ENCODE measurements around the gene KDSR. TPM values are rescaled to one million over a fixed set of nuclear protein-coding genes. Genes with fewer than 3 reads are reported as not detected.

The KDSR gene
- total RNA-seq, 2 experiments from 2014 or later = 72.6 to 78.6 TPM

DNA sequence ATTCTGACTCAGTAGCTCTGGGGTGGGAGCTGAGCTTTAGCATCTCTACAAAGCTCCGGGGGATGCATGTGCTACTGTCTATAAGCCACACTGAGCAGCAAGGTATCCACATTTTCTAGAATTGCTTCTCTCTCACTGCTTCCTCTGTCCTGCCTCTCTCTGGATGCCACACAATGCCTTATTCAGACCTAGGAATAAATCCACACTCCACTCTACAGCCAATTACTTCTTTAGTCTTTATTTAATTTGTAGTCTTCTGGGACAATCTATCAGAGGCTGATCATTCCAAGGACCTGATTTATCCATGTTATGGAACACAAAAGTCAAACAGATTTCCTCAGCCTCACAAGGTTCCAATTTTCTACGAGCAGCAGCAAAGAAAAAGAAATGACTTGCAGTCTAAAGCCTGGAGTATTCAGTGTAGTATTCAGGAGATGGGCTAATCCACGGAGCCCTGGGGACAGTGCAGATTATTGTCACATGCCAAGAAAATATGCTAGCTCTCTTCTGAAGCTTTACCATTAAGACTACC, 51.8 kb downstream of the KDSR start:
- POLR2A ChIA-PET = interaction anchor here (0.5 kb wide), 1 partner anchor 119 kb away, joined by 3 read pairs; no protein-coding TSS in a partner anchor
- no peak for ATAC-seq
- CTCF ChIA-PET = interaction anchor here (0.6 to 2.4 kb wide), 16 partner anchors 8 to 298 kb away, joined by 3 to 10 read pairs (median 4); no protein-coding TSS in a partner anchor
- Mint-ChIP-seq H3K27ac (peak overlapping the region; percentile 66), H3K4me1 (peaks cover 52% of the 10 kb centered on the region), H3K36me3 (ENCODE audit: low read depth) (peaks cover 72% of the 10 kb centered on the region), H3K27me3 (no peaks in the 10 kb centered on the region), H3K4me3 (peak overlapping the region; percentile 98), H3K9me3 (ENCODE audit: low read depth) (no peaks in the 10 kb centered on the region)
- intact Hi-C loops (cut with DNase I, micrococcal nuclease) = loop anchor here in 1 of 2 experiments (5.0 kb wide), 1 partner anchor 118 kb away; no protein-coding TSS in a partner anchor
- DNase-seq = no peak

DNA sequence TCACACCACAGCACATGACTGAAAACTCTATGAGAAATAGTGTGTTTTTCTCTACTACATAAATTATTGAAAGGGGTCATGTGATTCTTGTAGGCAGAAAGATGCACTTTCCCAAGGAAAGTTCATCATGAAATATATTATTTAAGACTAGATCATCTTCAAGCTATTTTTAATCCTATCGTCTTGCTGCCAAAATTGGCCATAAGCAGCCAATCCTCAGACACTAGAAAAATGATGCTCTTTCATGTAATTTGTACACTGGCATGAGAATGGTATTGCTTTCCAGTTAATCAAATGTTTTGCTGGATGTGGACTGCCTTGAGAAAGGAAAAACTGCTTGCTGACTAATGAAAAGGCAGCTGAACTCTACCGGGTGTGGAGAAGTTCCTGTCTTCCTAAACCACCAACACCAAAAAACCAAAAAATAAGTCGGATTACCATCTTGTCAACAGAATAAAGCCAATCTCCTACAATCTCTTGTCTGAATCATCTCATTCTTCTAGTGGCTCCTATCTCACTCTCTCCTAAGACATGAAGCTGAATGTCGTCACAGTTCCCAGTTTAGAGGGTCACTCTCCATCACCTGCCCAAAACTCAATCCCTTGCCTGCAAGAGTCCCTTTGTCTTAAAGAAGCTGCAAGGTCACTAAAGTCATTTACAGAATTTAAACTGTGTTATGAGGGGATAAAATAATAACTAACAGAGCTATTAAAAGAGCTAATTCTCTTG, 52.8 kb downstream of the KDSR start:
- CTCF ChIA-PET = interaction anchor here (0.7 to 2.4 kb wide), 18 partner anchors 9 to 297 kb away, joined by 3 to 10 read pairs (median 4); no protein-coding TSS in a partner anchor
- POLR2A ChIA-PET = no interaction called here
- no peak for DNase-seq
- H3K9me3 Mint-ChIP-seq (ENCODE audit: low read depth) = no peaks in the 10 kb centered on the region
- no peaks in the 10 kb centered on the region for H3K27me3 Mint-ChIP-seq
- H3K4me3 Mint-ChIP-seq = peak overlapping the region; percentile 98
- intact Hi-C loops (cut with DNase I, micrococcal nuclease) = loop anchor here in 1 of 2 experiments (1.0 kb wide), 1 partner anchor 11 kb away; no protein-coding TSS in a partner anchor
- H3K27ac Mint-ChIP-seq = peak overlapping the region; percentile 66
- H3K4me1 Mint-ChIP-seq = peaks cover 59% of the 10 kb centered on the region
- peaks cover 75% of the 10 kb centered on the region for H3K36me3 Mint-ChIP-seq (ENCODE audit: low read depth)
- ATAC-seq = no peak

DNA sequence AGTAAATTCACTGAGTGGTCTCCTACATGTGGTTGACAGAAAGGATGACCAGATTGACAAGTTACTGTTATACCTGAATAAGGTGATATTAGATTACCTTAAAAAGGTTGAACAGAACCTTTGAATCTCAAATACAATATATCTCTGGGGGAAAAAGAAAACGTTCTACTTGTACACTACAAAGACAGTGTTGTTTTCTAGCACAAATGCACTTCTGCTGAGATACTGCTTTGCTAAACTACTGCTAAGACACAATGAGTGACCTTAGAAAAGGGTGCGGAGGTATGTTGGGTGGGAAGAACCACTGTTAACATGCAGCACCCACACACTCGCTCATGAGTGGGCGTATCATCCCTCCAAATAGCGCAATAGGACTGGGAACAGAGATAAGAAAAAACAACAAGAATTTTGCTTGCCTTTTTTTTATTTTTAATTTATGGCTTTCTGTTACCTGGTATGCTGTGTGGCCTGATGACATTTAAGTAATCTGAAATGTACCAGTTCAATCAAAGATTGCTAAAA, 53.5 kb downstream of the KDSR start:
- Mint-ChIP-seq H3K27ac (peak overlapping the region; percentile 68), H3K9me3 (ENCODE audit: low read depth) (no peaks in the 10 kb centered on the region), H3K36me3 (ENCODE audit: low read depth) (peaks cover 68% of the 10 kb centered on the region), H3K4me3 (peak overlapping the region; percentile 98), H3K4me1 (peaks cover 66% of the 10 kb centered on the region), H3K27me3 (no peaks in the 10 kb centered on the region)
- DNase-seq (no peak), ATAC-seq (no peak)
- POLR2A ChIA-PET = no interaction called here
- CTCF ChIA-PET = interaction anchor here (0.7 to 2.4 kb wide), 9 partner anchors 9 to 296 kb away, joined by 3 to 10 read pairs (median 4); no protein-coding TSS in a partner anchor
- intact Hi-C loops (cut with DNase I, micrococcal nuclease) = no loop called here

DNA sequence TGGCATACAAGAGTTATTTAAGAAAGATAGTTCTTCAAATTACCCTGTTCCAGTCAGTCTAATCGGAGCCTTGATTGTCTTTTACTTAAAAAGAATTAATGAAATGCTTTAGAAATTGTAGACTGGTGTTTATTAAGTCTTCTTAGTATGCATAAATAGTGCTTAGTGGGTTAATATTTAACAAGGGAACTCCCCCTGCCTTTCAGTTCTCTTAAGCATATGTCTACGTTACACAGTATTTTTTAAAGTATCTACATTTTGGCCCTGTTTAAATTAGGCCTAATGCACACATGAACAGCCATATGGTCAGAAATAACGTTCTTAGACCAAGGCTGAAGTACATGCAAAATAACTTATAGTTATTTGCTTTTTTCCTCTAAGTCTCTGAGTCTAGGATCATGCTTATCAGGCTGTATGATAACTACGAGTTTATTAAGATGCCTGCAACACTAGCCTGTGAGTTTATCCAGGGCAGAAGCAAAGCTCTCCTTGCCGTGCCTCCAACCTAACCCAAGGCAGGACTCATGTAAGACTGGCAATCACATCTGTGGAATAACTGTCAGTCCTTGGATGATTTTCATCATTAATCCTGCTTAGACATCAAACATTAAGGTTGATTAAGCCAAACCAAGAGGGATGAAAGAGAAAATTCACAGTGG, 54.1 kb downstream of the KDSR start:
- Mint-ChIP-seq H3K27ac (peak overlapping the region; percentile 68), H3K4me3 (peak overlapping the region; percentile 98), H3K36me3 (ENCODE audit: low read depth) (peaks cover 68% of the 10 kb centered on the region), H3K4me1 (peaks cover 72% of the 10 kb centered on the region), H3K9me3 (ENCODE audit: low read depth) (no peaks in the 10 kb centered on the region), H3K27me3 (no peaks in the 10 kb centered on the region)
- intact Hi-C loops (cut with DNase I, micrococcal nuclease) = no loop called here
- ATAC-seq (no peak), DNase-seq (no peak)
- ChIA-PET POLR2A (no interaction called here), CTCF (interaction anchor here (1.5 to 3.0 kb wide), 3 partner anchors 11 to 181 kb away, joined by 3 to 11 read pairs (median 8); no protein-coding TSS in a partner anchor)

DNA sequence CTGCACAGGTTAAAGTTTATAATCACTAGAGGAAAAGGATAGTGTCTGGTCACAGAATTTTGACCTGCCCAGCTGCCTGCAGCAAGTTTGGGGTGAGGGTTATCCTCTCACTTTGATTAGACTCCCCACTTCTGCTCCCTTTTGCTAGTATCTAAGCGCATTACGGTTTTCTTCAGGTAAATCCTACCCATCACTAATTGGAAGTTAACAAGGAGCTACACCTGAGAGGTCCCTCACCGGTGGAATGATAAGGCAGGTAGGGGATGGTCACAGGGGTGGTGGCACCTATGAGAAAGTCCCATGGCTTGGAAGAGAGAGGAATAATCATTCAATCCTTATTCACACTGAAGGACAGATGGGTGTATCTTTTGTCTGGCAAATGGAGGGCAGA, 55.0 kb downstream of the KDSR start:
- H3K9me3 Mint-ChIP-seq (ENCODE audit: low read depth) = no peaks in the 10 kb centered on the region
- no peaks in the 10 kb centered on the region for H3K27me3 Mint-ChIP-seq
- DNase-seq = no peak
- ATAC-seq = no peak
- H3K4me1 Mint-ChIP-seq = peaks cover 78% of the 10 kb centered on the region
- intact Hi-C loops (cut with DNase I, micrococcal nuclease) = no loop called here
- ChIA-PET POLR2A (no interaction called here), CTCF (interaction anchor here (1.5 to 3.0 kb wide), 5 partner anchors 8 to 180 kb away, joined by 3 to 11 read pairs (median 5); partner anchors contain the start of gene BCL2)
- H3K36me3 Mint-ChIP-seq (ENCODE audit: low read depth) = peaks cover 64% of the 10 kb centered on the region
- no peak overlapping the region for H3K4me3 Mint-ChIP-seq
- peak overlapping the region; percentile 16 for H3K27ac Mint-ChIP-seq

DNA sequence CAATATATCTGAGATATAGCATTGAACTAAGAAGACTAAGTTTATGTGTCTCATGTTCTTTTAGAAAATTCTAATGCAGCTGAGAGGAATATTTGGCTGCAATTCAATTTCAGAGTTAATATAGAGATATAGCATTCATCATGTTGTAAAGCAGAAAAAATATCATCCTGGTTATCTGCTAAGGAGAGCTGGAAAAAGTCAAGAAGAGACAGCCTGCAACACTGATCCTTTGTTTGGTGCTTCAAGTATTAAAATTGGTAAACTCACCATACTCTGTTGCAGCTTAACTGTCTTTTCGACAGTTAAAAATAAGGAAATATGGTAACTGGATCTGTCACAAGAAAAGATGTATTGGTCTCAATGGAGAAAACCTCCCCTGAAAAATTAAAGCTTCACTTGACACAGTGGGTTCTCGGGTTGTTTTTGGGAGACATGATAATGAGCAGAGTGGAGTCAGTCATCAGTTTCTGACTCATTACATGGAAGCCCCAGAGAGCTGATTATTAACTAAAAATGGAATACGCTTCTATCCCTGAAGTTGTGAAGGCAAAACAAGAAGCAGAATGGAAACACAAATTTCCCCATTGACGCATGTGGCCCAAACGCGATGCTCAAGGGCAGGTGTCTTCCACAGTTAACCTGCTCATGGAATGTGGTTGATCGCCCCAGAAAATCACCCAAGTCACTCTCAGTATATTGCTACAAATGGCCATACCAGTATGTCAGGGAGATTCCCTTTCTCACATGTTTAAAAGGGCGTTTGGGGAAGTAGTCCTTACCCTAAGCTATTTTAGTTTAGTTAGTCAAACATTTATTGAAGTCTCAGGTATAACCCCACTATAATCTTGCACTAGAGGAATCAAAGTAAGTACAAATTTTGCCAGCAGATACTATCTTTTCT, 55.6 kb downstream of the KDSR start:
- peak overlapping the region; percentile 7 for H3K27ac Mint-ChIP-seq
- ChIA-PET POLR2A (interaction anchor here (0.8 kb wide), 1 partner anchor 223 kb away, joined by 3 read pairs; no protein-coding TSS in a partner anchor), CTCF (interaction anchor here (1.2 to 3.0 kb wide), 5 partner anchors 8 to 180 kb away, joined by 3 to 11 read pairs (median 5); partner anchors contain the start of gene BCL2)
- DNase-seq = no peak
- no peaks in the 10 kb centered on the region for H3K27me3 Mint-ChIP-seq
- H3K4me1 Mint-ChIP-seq = peaks cover 82% of the 10 kb centered on the region
- ATAC-seq = no peak
- intact Hi-C loops (cut with DNase I, micrococcal nuclease) = no loop called here
- H3K36me3 Mint-ChIP-seq (ENCODE audit: low read depth) = peaks cover 63% of the 10 kb centered on the region
- no peaks in the 10 kb centered on the region for H3K9me3 Mint-ChIP-seq (ENCODE audit: low read depth)
- no peak overlapping the region for H3K4me3 Mint-ChIP-seq

DNA sequence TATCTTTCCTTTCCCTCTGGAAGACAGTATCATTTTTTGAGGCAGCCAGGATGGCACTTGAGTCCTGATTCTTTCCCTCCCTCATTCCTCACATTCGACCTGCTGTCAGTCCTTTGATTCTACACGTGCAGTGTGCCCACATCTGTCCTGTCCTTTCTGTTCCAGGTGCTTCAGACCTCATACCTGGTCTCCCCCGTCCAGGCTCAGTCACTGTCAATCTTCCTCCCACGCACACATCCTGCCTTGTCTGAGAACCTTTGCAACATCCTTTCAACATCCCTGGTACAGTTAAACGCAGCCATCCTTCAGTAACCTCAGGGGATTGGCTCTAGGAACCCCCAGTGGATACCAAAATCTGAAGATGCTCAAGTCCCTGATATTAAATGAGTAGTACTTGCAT, 57.6 kb downstream of the KDSR start:
- peak; percentile 71 for ATAC-seq
- H3K27me3 Mint-ChIP-seq = no peaks in the 10 kb centered on the region
- H3K4me1 Mint-ChIP-seq = peaks cover 85% of the 10 kb centered on the region
- ChIA-PET POLR2A (no interaction called here), CTCF (no interaction called here)
- no peaks in the 10 kb centered on the region for H3K9me3 Mint-ChIP-seq (ENCODE audit: low read depth)
- DNase-seq = peak; percentile 63
- peak overlapping the region; percentile 5 for H3K4me3 Mint-ChIP-seq
- H3K27ac Mint-ChIP-seq = no peak overlapping the region
- H3K36me3 Mint-ChIP-seq (ENCODE audit: low read depth) = peaks cover 63% of the 10 kb centered on the region
- intact Hi-C loops (cut with DNase I, micrococcal nuclease) = no loop called here

DNA sequence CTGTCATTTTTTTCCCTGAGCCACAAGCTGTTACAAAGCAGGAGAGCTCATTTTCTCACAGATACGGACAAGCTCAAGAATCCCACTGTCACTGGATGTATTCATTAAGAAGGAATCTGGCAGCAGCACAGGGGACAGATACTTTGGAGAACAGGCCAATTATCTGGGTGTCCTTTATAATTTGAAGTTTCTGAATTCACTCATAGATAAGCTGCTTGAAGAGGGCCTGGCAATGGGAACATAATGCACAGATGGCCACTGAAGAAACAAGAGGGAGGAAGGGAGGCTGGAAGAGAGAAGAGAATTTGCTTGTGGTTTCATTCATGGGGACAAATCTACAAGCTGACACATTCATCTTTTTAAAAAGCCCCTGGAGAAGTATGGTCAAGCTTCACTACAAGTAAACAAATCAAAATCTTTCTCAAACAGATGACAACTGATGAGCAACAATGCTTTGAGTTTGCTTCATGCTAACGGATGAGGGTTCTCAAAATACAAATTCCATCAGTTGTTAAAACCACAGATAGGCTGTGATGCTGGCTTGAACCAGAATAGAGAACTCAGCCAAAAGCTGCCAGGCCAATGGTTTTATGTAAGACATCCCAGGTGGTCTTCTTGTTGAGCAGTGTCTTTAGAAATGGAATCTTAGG, 59.3 kb downstream of the KDSR start:
- POLR2A ChIA-PET = no interaction called here
- H3K9me3 Mint-ChIP-seq (ENCODE audit: low read depth) = no peaks in the 10 kb centered on the region
- no peak overlapping the region for H3K4me3 Mint-ChIP-seq

DNA sequence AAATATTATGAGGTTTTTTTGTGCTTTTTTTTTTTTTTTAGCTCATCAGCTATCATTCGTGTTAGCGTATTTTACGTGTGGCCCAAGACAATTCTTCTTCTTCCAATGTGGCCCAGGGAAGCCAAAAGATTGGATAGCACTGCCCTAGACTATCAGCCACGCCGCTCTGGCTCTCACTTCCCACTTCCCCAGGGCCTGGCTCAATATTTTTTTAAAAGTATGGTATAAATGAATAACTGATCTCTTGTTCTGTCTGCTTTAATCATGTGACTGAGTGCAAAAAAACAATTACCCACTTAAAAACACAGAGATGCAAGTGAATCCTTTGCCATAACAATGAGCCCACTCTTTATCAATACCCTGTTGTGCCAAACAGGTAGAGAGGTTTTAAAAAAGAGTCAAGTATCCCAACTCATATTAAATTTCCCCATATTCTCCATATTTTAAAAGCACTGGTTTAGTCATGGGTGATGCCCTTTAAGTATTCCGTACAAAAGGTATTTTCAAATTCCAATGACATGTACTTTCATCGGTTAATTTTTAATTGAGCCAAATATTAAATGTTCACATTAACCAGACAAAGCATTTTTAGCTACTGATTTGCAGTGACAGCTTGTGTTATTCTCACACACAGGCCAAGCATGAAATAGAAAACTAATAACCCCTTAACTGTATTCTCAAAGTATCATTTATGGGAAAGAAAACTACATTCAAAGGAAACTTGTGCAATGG, 60.0 kb downstream of the KDSR start:
- ATAC-seq = no peak

More for the DNA sequence above, 59.3 kb downstream of the KDSR start:
- DNase-seq (no peak), ATAC-seq (no peak)
- CTCF ChIA-PET = interaction anchor here (0.6 to 4.9 kb wide), 7 partner anchors 10 to 176 kb away, joined by 3 to 31 read pairs (median 5); no protein-coding TSS in a partner anchor
- H3K27ac Mint-ChIP-seq = no peak overlapping the region
- H3K36me3 Mint-ChIP-seq (ENCODE audit: low read depth) = peaks cover 59% of the 10 kb centered on the region
- intact Hi-C loops (cut with DNase I, micrococcal nuclease) = no loop called here
- peaks cover 83% of the 10 kb centered on the region for H3K4me1 Mint-ChIP-seq
- no peaks in the 10 kb centered on the region for H3K27me3 Mint-ChIP-seq

More for the DNA sequence above, 60.0 kb downstream of the KDSR start:
- ChIA-PET POLR2A (no interaction called here), CTCF (interaction anchor here (1.3 to 4.9 kb wide), 5 partner anchors 11 to 152 kb away, joined by 3 to 31 read pairs (median 5); no protein-coding TSS in a partner anchor)
- Mint-ChIP-seq H3K36me3 (ENCODE audit: low read depth) (peaks cover 58% of the 10 kb centered on the region), H3K9me3 (ENCODE audit: low read depth) (no peaks in the 10 kb centered on the region), H3K27ac (peak overlapping the region; percentile 4), H3K4me3 (no peak overlapping the region), H3K4me1 (peaks cover 84% of the 10 kb centered on the region), H3K27me3 (no peaks in the 10 kb centered on the region)
- no peak for DNase-seq
- intact Hi-C loops (cut with DNase I, micrococcal nuclease) = no loop called here
